HepG2 (cell line): Measurements from ENCODE around the gene ITGA6. TPM values are rescaled to one million over a fixed set of nuclear protein-coding genes. Genes with fewer than 3 reads are reported as not detected.

Experiments
- ATAC-seq: fragments of 200-7000 bp; cut with Tn5 transposase; 3 replicates; pipeline ENCODE4 v1.9.1; 2020; ENCODE audit warnings: mild to moderate bottlenecking, moderate library complexity
- BruUV-seq: library from RNA; stranded (reverse); fragments of 400-500 nt; replicated peaks from 2 replicates; lab custom pipeline; 2021; lab: Mats Ljungman, UMichigan
- CTCF ChIA-PET: fragments of 300-600 bp; formaldehyde crosslinking; extraction: SDS; loops from one replicate; lab custom pipeline; 2021; ENCODE audit warnings: low total read pairs, inconsistent platforms, low intra/inter-chr PET ratio; lab: Yijun Ruan, JAX
- POLR2A ChIA-PET: fragments of 350-600 bp; sonication (Branson Sonifier 250); formaldehyde crosslinking; loops from one replicate; lab custom pipeline; 2020; ENCODE audit warnings: antibody characterized with exemption, inconsistent platforms; lab: Yijun Ruan, JAX
- DNase-seq: peaks from one replicate; pipeline ENCODE4 v3.0.0-alpha.2; 2015; ENCODE audit warnings: low spot score
- FAIRE-seq: peaks from 3 replicates; lab custom pipeline; 2011; peaks lifted over from hg19 to GRCh38; lab: Jason Lieb, UNC
- H2AFZ ChIP-seq: one replicate; pipeline ENCODE4 v1.6.1; 2011; ENCODE audit warnings: low read length, inconsistent platforms
- H3K27ac ChIP-seq: fragments of 300-600 bp; 3 replicates; pipeline ENCODE4 v1.8.0; 2011; ENCODE audit warnings: mixed run types, mild to moderate bottlenecking, mixed read lengths, low read length, inconsistent platforms; ENCODE audit not compliant: insufficient read depth; ENCODE audit errors: extremely low read length
- H3K27me3 ChIP-seq, 2 experiments: fragments of 200-600 bp in 1 of 2; 2 replicates in 1 of 2; 3 replicates in 1 of 2; pipeline versions ENCODE4 v1.6.0 to v1.8.0; 2011; ENCODE audit warnings: low read length in 2 of 2, mild to moderate bottlenecking in 2 of 2, moderate library complexity in 2 of 2, inconsistent platforms in 1 of 2; ENCODE audit not compliant: insufficient read depth in 2 of 2, control insufficient read depth in 1 of 2
- H3K36me3 ChIP-seq, 2 experiments: fragments of 200-600 bp in 1 of 2; replicated peaks in 1 of 2; 2 replicates in 1 of 2; 3 replicates in 1 of 2; pipeline versions ENCODE4 v1.5.1 to v1.8.0; 2011; ENCODE audit warnings: low read length in 2 of 2, inconsistent platforms in 1 of 2; ENCODE audit not compliant: insufficient read depth in 2 of 2, control insufficient read depth in 1 of 2
- H3K4me1 ChIP-seq: 2 replicates; pipeline ENCODE4 v1.5.1; 2012; ENCODE audit warnings: low read length, inconsistent platforms; ENCODE audit not compliant: insufficient read depth
- H3K4me2 ChIP-seq: 2 replicates; pipeline ENCODE4 v1.6.0; 2011; ENCODE audit warnings: low read depth, low read length, inconsistent platforms
- H3K4me3 ChIP-seq, 3 experiments: fragments of 200-600 bp in 1 of 3; sonication (generic), shearing (Covaris generic) in 1 of 3; replicated peaks in 1 of 3; 2 replicates each; pipeline ENCODE4 v1.5.1; 2011 to 2016; ENCODE audit warnings: low read length in 3 of 3, inconsistent platforms in 2 of 3, low read depth in 2 of 3, mild to moderate bottlenecking in 2 of 3, control low read depth in 1 of 3, mixed read lengths in 1 of 3; ENCODE audit not compliant: insufficient read depth in 1 of 3
- H3K79me2 ChIP-seq: one replicate; pipeline ENCODE4 v1.6.1; 2011; ENCODE audit warnings: low read length, inconsistent platforms; ENCODE audit not compliant: insufficient read depth
- H3K9ac ChIP-seq: 2 replicates; pipeline ENCODE4 v1.6.0; 2011; ENCODE audit warnings: mild to moderate bottlenecking, low read depth, low read length, inconsistent platforms; ENCODE audit not compliant: insufficient read depth
- H3K9me3 ChIP-seq: 2 replicates; pipeline ENCODE4 v1.5.1; 2012; ENCODE audit warnings: mild to moderate bottlenecking, low read length
- H4K20me1 ChIP-seq: 2 replicates; pipeline ENCODE4 v1.6.0; 2011; ENCODE audit warnings: inconsistent platforms, mild to moderate bottlenecking, low read length, moderate library complexity; ENCODE audit not compliant: insufficient read depth
- AGO2 ChIP-seq: fragments of 200-400 bp; formaldehyde crosslinking; optimal IDR thresholded peaks from 2 replicates; pipeline ENCODE3; 2017; ENCODE audit warnings: mild to moderate bottlenecking, low read depth, low read length, moderate library complexity
- ARHGAP35 ChIP-seq: sonication (generic); formaldehyde crosslinking; IDR thresholded peaks from 2 replicates; pipeline ENCODE4 v1.9.0; 2022; ENCODE audit warnings: mild to moderate bottlenecking, inconsistent platforms, moderate library complexity, missing genetic modification reagents, borderline replicate concordance
- GFI1 ChIP-seq: sonication (generic); formaldehyde crosslinking; IDR thresholded peaks from 2 replicates; pipeline ENCODE4 v1.5.0; 2020; ENCODE audit warnings: missing genetic modification reagents, mild to moderate bottlenecking, borderline replicate concordance
- MEF2D ChIP-seq: sonication (generic); formaldehyde crosslinking; IDR thresholded peaks from 2 replicates; pipeline ENCODE4 v1.5.1; 2020; ENCODE audit warnings: mild to moderate bottlenecking, missing genetic modification reagents
- MIER2 ChIP-seq: IDR thresholded peaks from 2 replicates; pipeline ENCODE4 v1.6.1; 2016; ENCODE audit warnings: missing biosample characterization, missing genetic modification reagents
- MTF1 ChIP-seq: sonication (generic); formaldehyde crosslinking; IDR thresholded peaks from 2 replicates; pipeline ENCODE4 v1.5.0; 2020; ENCODE audit warnings: missing genetic modification reagents
- POGZ ChIP-seq: sonication (generic); formaldehyde crosslinking; IDR thresholded peaks from 2 replicates; pipeline ENCODE4 v1.4.0; 2020; ENCODE audit warnings: mild to moderate bottlenecking, missing genetic modification reagents
- SAP130 ChIP-seq: IDR thresholded peaks from 2 replicates; pipeline ENCODE4 v1.6.1; 2016; ENCODE audit warnings: low read depth
- TOE1 ChIP-seq: sonication (generic); formaldehyde crosslinking; IDR thresholded peaks from 2 replicates; pipeline ENCODE4 v1.4.0; 2020; ENCODE audit warnings: mild to moderate bottlenecking, missing genetic modification reagents
- ZNF557 ChIP-seq: sonication (generic); formaldehyde crosslinking; IDR thresholded peaks from 2 replicates; pipeline ENCODE4 v1.4.0; 2020; ENCODE audit warnings: missing genetic modification reagents
- ZNF652 ChIP-seq: IDR thresholded peaks from 2 replicates; pipeline ENCODE4 v1.6.1; 2016; ENCODE audit warnings: low read depth, borderline replicate concordance
- ZNF720 ChIP-seq: sonication (generic); formaldehyde crosslinking; IDR thresholded peaks from 2 replicates; pipeline ENCODE4 v1.4.0; 2020; ENCODE audit warnings: missing genetic modification reagents
- ZNF850 ChIP-seq: sonication (generic); formaldehyde crosslinking; conservative IDR thresholded peaks from 2 replicates; pipeline ENCODE4 v1.9.0; 2021; ENCODE audit warnings: mild to moderate bottlenecking, missing genetic modification reagents
- in situ Hi-C: cut with HindIII; loops from 2 replicates; pipeline ENCODE4 v1.10.0; 2017; ENCODE audit warnings: low pct_unique_long_range_greater_than_20kb; ENCODE audit not compliant: extremely low pct_ligation_motif_present
- intact Hi-C: fragments of 100-400 bp; cut with micrococcal nuclease; formaldehyde crosslinking; loops from one replicate; pipeline ENCODE4 v1.10.0; 2022; ENCODE audit not compliant: unreplicated experiment
- polyA plus RNA-seq, 8 experiments: library from polyadenylated mRNA; depleted of rRNA in 3 of 8; stranded (reverse) in 7 of 8; unstranded in 1 of 8; fragments of >200 nt; fragmentation: Illumina TruSeq in 4 of 8; extraction: Trizol in 4 of 8; gene quantifications; 2 replicates each; pipeline versions ENCODE4 v1.2.1 to v1.2.3, GENCODE V29; 2011 to 2016; ENCODE audit warnings: low read depth in 4 of 8, missing spikeins in 1 of 8, mixed read lengths in 1 of 8; ENCODE audit not compliant: insufficient read depth in 1 of 8
- total RNA-seq, 5 experiments: library from RNA; depleted of rRNA; stranded (reverse); fragments of >200 nt; fragmentation: Illumina TruSeq; extraction: Trizol; gene quantifications; 2 replicates each; pipeline ENCODE4 v1.2.3, GENCODE V29; 2016; ENCODE audit warnings: low read depth in 1 of 5
- TF ChIP-seq, protein P1 (sequence below): sonication (generic); formaldehyde crosslinking; IDR thresholded peaks from 2 replicates; pipeline ENCODE4 v1.5.0; 2020; ENCODE audit warnings: missing genetic modification reagents, mild to moderate bottlenecking, borderline replicate concordance

ITGA6 gene
- total and polyA plus RNA-seq, 2 of the 13 experiments (the other 11 are each of a cell fraction or from before 2014, with no cell fraction given): 24.0 to 92.5 TPM

DNA sequence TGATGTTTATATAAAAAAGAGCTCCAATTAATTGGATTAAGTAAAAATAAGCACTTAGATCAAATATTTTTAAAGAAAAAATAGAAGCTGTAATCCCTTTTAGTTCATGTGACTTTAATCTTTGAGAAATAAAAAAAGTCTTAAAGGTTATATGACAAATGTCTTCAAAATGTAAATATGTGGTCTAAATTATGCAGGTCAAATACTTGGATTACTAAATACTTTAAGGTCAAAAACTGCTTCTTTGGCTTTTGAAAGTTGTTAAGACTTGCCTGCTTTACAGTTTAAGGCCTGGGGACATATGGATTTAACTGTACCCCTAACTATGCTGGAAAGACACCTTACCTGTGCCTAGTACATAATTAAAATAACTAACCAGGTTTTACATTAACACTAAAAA, 113.0 kb downstream of the ITGA6 start:
- ChIA-PET CTCF (no interaction called here), POLR2A (no interaction called here)
- no peak overlapping the region for H3K4me2 ChIP-seq
- H3K79me2 ChIP-seq: no peaks in the 10 kb centered on the region
- H3K27ac ChIP-seq: no peak overlapping the region
- no peaks in the 10 kb centered on the region for H3K36me3 ChIP-seq
- H2AFZ ChIP-seq: no peak overlapping the region
- TF ChIP-seq ZNF557 (CRISPR knock-in tag) (no peak), ARHGAP35 (CRISPR knock-in tag) (no peak), AGO2 (no peak), POGZ (CRISPR knock-in tag) (no peak), MEF2D (CRISPR knock-in tag) (no peak), ZNF720 (no peak), TOE1 (CRISPR knock-in tag) (no peak), MIER2 (no peak), ZNF850 (CRISPR knock-in tag) (no peak), ZNF652 (CRISPR knock-in tag) (no peak), GFI1 (CRISPR knock-in tag) (no peak), MTF1 (no peak), SAP130 (CRISPR knock-in tag) (no peak)
- TF ChIP-seq, protein P1, sequence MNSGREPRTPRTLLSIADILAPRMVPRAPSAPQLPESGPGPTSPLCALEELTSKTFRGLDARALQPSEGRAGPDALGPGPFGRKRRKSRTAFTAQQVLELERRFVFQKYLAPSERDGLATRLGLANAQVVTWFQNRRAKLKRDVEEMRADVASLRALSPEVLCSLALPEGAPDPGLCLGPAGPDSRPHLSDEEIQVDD (CRISPR knock-in tag): no peak
- intact Hi-C loops (no loop called here), in situ Hi-C loops (no loop called here)
- FAIRE-seq (no peak), DNase-seq (no peak), ATAC-seq (no peak)
- no peak overlapping the region for H3K4me3 ChIP-seq
- H3K9ac ChIP-seq: no peak overlapping the region
- H3K4me1 ChIP-seq: no peaks in the 10 kb centered on the region
- peaks cover 16% of the 10 kb centered on the region for H3K9me3 ChIP-seq
- H4K20me1 ChIP-seq: no peaks in the 10 kb centered on the region
- no TSS peak for BruUV-seq
- H3K27me3 ChIP-seq: no peaks in the 10 kb centered on the region
